GM12878 (cell line): ENCODE data around the gene GGNBP2. TPM values are rescaled to one million over a fixed set of nuclear protein-coding genes. Genes with fewer than 3 reads are reported as not detected.

Source experiments
- ATAC-seq: fragments of 200-7000 bp; cut with Tn5 transposase; 3 replicates; pipeline ENCODE4 v1.9.1; 2020; ENCODE audit warnings: mild to moderate bottlenecking, moderate library complexity
- BruUV-seq: library from RNA; stranded (reverse); fragments of 400-500 nt; replicated peaks from 2 replicates; lab custom pipeline; 2021; lab: Mats Ljungman, UMichigan
- CTCF ChIA-PET: fragments of 300-600 bp; sonication (Branson Sonifier 250); formaldehyde crosslinking; extraction: SDS; loops from one replicate; lab custom pipeline; 2021; ENCODE audit warnings: inconsistent platforms; lab: Yijun Ruan, JAX
- POLR2A ChIA-PET: fragments of 350-600 bp; formaldehyde crosslinking; extraction: SDS; loops from one replicate; lab custom pipeline; 2021; ENCODE audit warnings: inconsistent platforms; lab: Charles Lee
- RAD21 ChIA-PET: fragments of 300-600 bp; sonication (Branson Sonifier 250); formaldehyde crosslinking; loops from one replicate; lab custom pipeline; 2023; ENCODE audit warnings: antibody characterized with exemption; ENCODE audit not compliant: unreplicated experiment; lab: Charles Lee
- SMC1A ChIA-PET: fragments of 300-600 bp; sonication (Branson Sonifier 250); formaldehyde crosslinking; loops from one replicate; lab custom pipeline; 2023; ENCODE audit not compliant: unreplicated experiment, uncharacterized antibody; lab: Charles Lee
- DNase-seq: peaks from one replicate; pipeline ENCODE4 v3.0.0-alpha.2; 2011; ENCODE audit warnings: low read depth, low spot score
- FAIRE-seq: peaks from 3 replicates; lab custom pipeline; 2011; peaks lifted over from hg19 to GRCh38; lab: Jason Lieb, UNC
- H2AFZ ChIP-seq: 2 replicates; pipeline ENCODE4 v1.6.0; 2011; ENCODE audit warnings: low read depth, low read length, control low read depth; ENCODE audit not compliant: control insufficient read depth
- H3K27ac ChIP-seq: 2 replicates; pipeline ENCODE4 v1.5.1; 2011; ENCODE audit warnings: control low read depth; ENCODE audit not compliant: control insufficient read depth, insufficient read depth
- H3K27me3 ChIP-seq, 2 experiments: replicated peaks in 1 of 2; 2 replicates each; pipeline versions ENCODE4 v1.6.0 to v1.6.1; 2011; ENCODE audit warnings: low read length in 1 of 2; ENCODE audit not compliant: control insufficient read depth in 2 of 2, insufficient read depth in 2 of 2
- H3K36me3 ChIP-seq, 2 experiments: 2 replicates each; pipeline ENCODE4 v1.5.1; 2011; ENCODE audit warnings: low read length in 1 of 2; ENCODE audit not compliant: control insufficient read depth in 2 of 2, insufficient read depth in 2 of 2
- H3K4me1 ChIP-seq: 2 replicates; pipeline ENCODE4 v1.6.1; 2011; ENCODE audit warnings: mild to moderate bottlenecking, low read length, moderate library complexity, mixed read lengths; ENCODE audit not compliant: control insufficient read depth, insufficient read depth
- H3K4me2 ChIP-seq: 2 replicates; pipeline ENCODE4 v1.6.0; 2011; ENCODE audit warnings: control low read depth; ENCODE audit not compliant: control insufficient read depth, insufficient read depth
- H3K4me3 ChIP-seq: fragments of 200-600 bp; sonication (generic); 2 replicates; pipeline ENCODE4 v1.5.1; 2016
- H3K79me2 ChIP-seq: 2 replicates; pipeline ENCODE4 v1.6.0; 2011; ENCODE audit warnings: low read length; ENCODE audit not compliant: control insufficient read depth, insufficient read depth
- H3K9ac ChIP-seq: 2 replicates; pipeline ENCODE4 v1.8.0; 2011; ENCODE audit warnings: low read length, control low read depth, mixed read lengths; ENCODE audit not compliant: control insufficient read depth, insufficient read depth
- H3K9me3 ChIP-seq: replicated peaks from 3 replicates; pipeline ENCODE4 v1.5.1; 2011; ENCODE audit warnings: mild to moderate bottlenecking, low read length; ENCODE audit not compliant: control insufficient read depth, insufficient read depth
- H4K20me1 ChIP-seq: 2 replicates; pipeline ENCODE4 v1.6.0; 2011; ENCODE audit not compliant: control insufficient read depth, insufficient read depth
- FOXM1 ChIP-seq: IDR thresholded peaks from 2 replicates; pipeline ENCODE4 v1.6.1; 2012; ENCODE audit warnings: low read depth, mild to moderate bottlenecking, inconsistent platforms, low read length, moderate library complexity
- HSF1 ChIP-seq: fragments of 150-350 bp; IDR thresholded peaks from 2 replicates; pipeline ENCODE4 v1.6.1; 2014; ENCODE audit warnings: mild to moderate bottlenecking, low read depth, low read length
- IKZF2 ChIP-seq, 2 experiments: fragments of 450-650 bp; IDR thresholded peaks; 2 replicates each; pipeline ENCODE4 v1.6.1; 2017; ENCODE audit warnings: mild to moderate bottlenecking in 2 of 2, moderate library complexity in 2 of 2
- IRF5 ChIP-seq: fragments of 450-650 bp; IDR thresholded peaks from 2 replicates; pipeline ENCODE4 v1.6.1; 2017; ENCODE audit warnings: borderline replicate concordance
- RBBP5 ChIP-seq: fragments of 200-600 bp; sonication (generic); conservative IDR thresholded peaks from 2 replicates; pipeline ENCODE4 v1.6.1; 2016
- SMAD1 ChIP-seq: fragments of 450-650 bp; IDR thresholded peaks from 2 replicates; pipeline ENCODE4 v1.6.1; 2018; ENCODE audit warnings: mild to moderate bottlenecking, low read depth; ENCODE audit not compliant: partially characterized antibody
- SUZ12 ChIP-seq: fragments of 200-600 bp; sonication (generic); IDR thresholded peaks from one replicate; pipeline ENCODE4 v1.6.1; 2018; ENCODE audit warnings: antibody characterized with exemption, mild to moderate bottlenecking; ENCODE audit not compliant: unreplicated experiment
- WGBS: methylation state at CpG from one replicate; pipeline ENCODE4 v1.1.6; 2016; ENCODE audit warnings: low lambda C conversion rate; ENCODE audit not compliant: insufficient replicate concordance, insufficient coverage; ENCODE audit errors: missing lambda C conversion rate; 5-methylcytosine and 5-hydroxymethylcytosine counted together
- in situ Hi-C: fragments of 300-500 bp; cut with MboI; formaldehyde crosslinking; loops from 9 replicates; pipeline ENCODE4 v1.14.3; 2018; ENCODE audit warnings: mixed read lengths
- intact Hi-C: fragments of 100-400 bp; cut with micrococcal nuclease; formaldehyde crosslinking; loops from one replicate; pipeline ENCODE4 v1.14.2; 2022; ENCODE audit not compliant: unreplicated experiment
- polyA plus RNA-seq, 11 experiments: library from polyadenylated mRNA; depleted of rRNA in 4 of 11; unstranded in 6 of 11; stranded (reverse) in 5 of 11; fragments of >200 nt; fragmentation: Nextera tagmentation in 4 of 11; fragmentation: Illumina TruSeq in 1 of 11; extraction: Ambion mirVana in 4 of 11; extraction: Trizol in 1 of 11; gene quantifications; 1 replicate in 1 of 11; 2 replicates in 10 of 11; pipeline versions ENCODE4 v1.2.1 to v1.2.3, GENCODE V29; 2011 to 2016; ENCODE audit warnings: inconsistent platforms in 2 of 11, missing spikeins in 2 of 11, low read depth in 1 of 11
- total RNA-seq, 4 experiments: library from RNA; depleted of rRNA in 3 of 4; stranded (reverse); fragments of >200 nt in 3 of 4; fragmentation: Illumina TruSeq in 1 of 4; extraction: Trizol in 1 of 4; gene quantifications; 2 replicates each; pipeline versions ENCODE4 v1.2.1 to v1.2.3, GENCODE V29; 2013 to 2021

GGNBP2 gene
- total and polyA plus RNA-seq, 10 of the 15 experiments (the other 5 are each of a cell fraction or from before 2014, with no cell fraction given): 36.3 to 82.0 (median 50.0) TPM

GRCh38 chr17:36512641-36513040 is 32.1 kb upstream of the GGNBP2 start:
- 97% methylated on average over 5 of the region's 5 CpGs for WGBS
- POLR2A ChIA-PET: no interaction called here
- H3K9me3 ChIP-seq: no peaks in the 10 kb centered on the region
- H3K4me2 ChIP-seq: no peak overlapping the region
- H4K20me1 ChIP-seq: no peaks in the 10 kb centered on the region
- no peak overlapping the region for H3K27ac ChIP-seq
- no peak overlapping the region for H3K9ac ChIP-seq
- no TSS peak for BruUV-seq
- CTCF ChIA-PET: no interaction called here
- H3K36me3 ChIP-seq: peaks cover 17 to 18% of the 10 kb centered on the region in 2 experiments; a peak in 3 of 4 replicates
- in situ Hi-C loops: no loop called here
- DNase-seq (no peak), ATAC-seq (no peak), FAIRE-seq (no peak)
- H3K79me2 ChIP-seq: no peaks in the 10 kb centered on the region
- H3K4me3 ChIP-seq: no peak overlapping the region
- RAD21 ChIA-PET: no interaction called here
- H2AFZ ChIP-seq: no peak overlapping the region
- H3K27me3 ChIP-seq: no peaks in the 10 kb centered on the region
- H3K4me1 ChIP-seq: no peaks in the 10 kb centered on the region
- SMC1A ChIA-PET: no interaction called here
- TF ChIP-seq RBBP5: no peak
- no peak for TF ChIP-seq IRF5
- no peak for TF ChIP-seq SUZ12
- no peak for TF ChIP-seq HSF1
- no peak for TF ChIP-seq IKZF2 (IDR thresholded peaks at IDR 0.05)
- TF ChIP-seq SMAD1: no peak
- TF ChIP-seq FOXM1: no peak
- intact Hi-C loops: no loop called here
